ENCODE results near the gene CAMK1D. TPM values are rescaled to one million over a fixed set of nuclear protein-coding genes. Genes with fewer than 3 reads are reported as not detected.

Gene CAMK1D
- total and polyA plus RNA-seq, 2 of the 8 experiments (the other 6 are each of a cell fraction or from before 2014, with no cell fraction given) = 3.5 to 10.6 TPM

DNA sequence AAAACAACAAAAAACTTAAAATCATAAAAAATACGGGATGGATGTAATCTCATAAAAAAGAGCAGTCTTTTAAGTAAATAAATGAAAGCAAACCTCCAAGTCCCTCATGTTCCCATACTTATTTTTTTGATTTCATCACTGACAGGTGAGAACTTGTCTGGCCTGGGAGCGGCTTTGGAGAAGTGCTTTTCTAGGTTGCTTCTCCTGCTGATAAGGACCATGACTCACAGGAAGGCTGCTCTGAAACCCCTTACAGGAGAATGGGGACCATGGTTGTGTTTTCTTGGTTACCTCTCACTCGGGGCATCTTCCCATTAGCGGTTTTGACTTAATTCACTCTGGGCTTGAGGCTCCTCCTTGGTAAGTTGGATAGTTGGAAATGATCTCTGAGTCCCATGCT lies 237.4 kb downstream of the CAMK1D start:
- CTCF ChIA-PET (ENCODE audit: partially characterized antibody) = interaction anchor here (1.5 to 1.7 kb wide), 2 partner anchors 8 to 10 kb away, joined by 4 to 5 read pairs; no protein-coding TSS in a partner anchor
- H3K56ac ChIP-seq (replicated peaks; ENCODE audit: insufficient read length, low read depth, low read length) = no peak overlapping the region

More for the DNA sequence above, 237.4 kb downstream of the CAMK1D start:
- FAIRE-seq (no peak), DNase-seq (ENCODE audit: low read depth in 1 of 2, low spot score in 2 of 2) (no peak)
- Histone ChIP-seq H2BK12ac (ENCODE audit: low read depth, low read length) (no peak overlapping the region), H3K4me1 (replicated peaks in 1 of 4; ENCODE audit: control insufficient read depth in 3 of 4, insufficient read depth in 4 of 4, low read length in 3 of 4) (no peaks in the 10 kb centered on the region), H3K18ac (ENCODE audit: extremely low read depth, low read length) (no peak overlapping the region), H3K4me3 (ENCODE audit: extremely low read depth in 1 of 4, insufficient read depth in 2 of 4, low read depth in 3 of 4, low read length in 4 of 4) (no peak overlapping the region), H4K8ac (ENCODE audit: extremely low read depth, insufficient read depth, low read length) (no peak overlapping the region), H2AK5ac (ENCODE audit: low read depth, low read length) (no peak overlapping the region), H3K4ac (replicated peaks; ENCODE audit: insufficient read length, low read depth, low read length) (no peak overlapping the region), H2AFZ (ENCODE audit: low read length) (no peak overlapping the region), H3K14ac (ENCODE audit: insufficient read length) (no peak overlapping the region), H4K20me1 (replicated peaks in 1 of 2; ENCODE audit: control insufficient read depth in 1 of 2, insufficient read depth in 2 of 2, low read length in 2 of 2) (no peaks in the 10 kb centered on the region), H2BK5ac (ENCODE audit: low read depth, low read length) (no peak overlapping the region), H3K27ac (ENCODE audit: low read depth, low read length) (no peak overlapping the region), H3K23me2 (ENCODE audit: low read depth, low read length) (no peaks in the 10 kb centered on the region), H4K5ac (ENCODE audit: insufficient read length, low read depth, low read length) (no peak overlapping the region), H2BK20ac (ENCODE audit: low read length) (no peak overlapping the region), H3K27me3 (replicated peaks in 1 of 4; ENCODE audit: control insufficient read depth in 3 of 4, extremely low read depth in 1 of 4, insufficient read depth in 3 of 4, low read length in 3 of 4) (no peaks in the 10 kb centered on the region), H3K23ac (ENCODE audit: insufficient read length) (no peak overlapping the region), H3K9ac (replicated peaks in 1 of 4; ENCODE audit: extremely low read depth in 1 of 4, low read depth in 3 of 4, low read length in 3 of 4) (no peak overlapping the region), H3K9me3 (ENCODE audit: insufficient read depth in 2 of 2, low read depth in 1 of 2, low read length in 1 of 2) (no peaks in the 10 kb centered on the region), H3K79me2 (ENCODE audit: control insufficient read depth in 1 of 2, insufficient read depth in 2 of 2, low read length in 2 of 2) (no peaks in the 10 kb centered on the region), H4K91ac (replicated peaks; ENCODE audit: insufficient read length, low read length) (no peak overlapping the region), H3K36me3 (ENCODE audit: control insufficient read depth in 2 of 4, insufficient read depth in 4 of 4, low read length in 3 of 4) (no peaks in the 10 kb centered on the region), H2BK15ac (ENCODE audit: low read length) (no peak overlapping the region), H3K79me1 (ENCODE audit: low read depth, low read length) (no peaks in the 10 kb centered on the region), H3K4me2 (ENCODE audit: insufficient read depth in 1 of 2, low read depth in 2 of 2, low read length in 2 of 2) (no peak overlapping the region), H2BK120ac (replicated peaks; ENCODE audit: low read depth, low read length) (no peak overlapping the region)
- WGBS, 2 experiments (ENCODE audit: extremely low coverage in 1 of 2, insufficient coverage in 1 of 2, insufficient read length in 1 of 2, insufficient replicate concordance in 2 of 2, low coverage in 1 of 2, low lambda C conversion rate in 2 of 2, missing lambda C conversion rate in 1 of 2) = 87% methylated on average over 4 of the region's 4 CpGs; no CpG with 5 or more reads in 1 of the 2 experiments
- TF ChIP-seq GABPA (IDR thresholded peaks at IDR 0.05; ENCODE audit: borderline replicate concordance, insufficient read depth, low read length) = no peak
- no peak for TF ChIP-seq POLR2AphosphoS5 (IDR thresholded peaks at IDR 0.05; ENCODE audit: low read depth, low read length)
- no peak for TF ChIP-seq TCF12 (IDR thresholded peaks at IDR 0.05; ENCODE audit: low read depth, low read length)
- no peak for TF ChIP-seq CEBPB (IDR thresholded peaks at IDR 0.05; ENCODE audit: low read depth, low read length)
- TF ChIP-seq SP1 (IDR thresholded peaks at IDR 0.05; ENCODE audit: low read depth, low read length) = no peak
- no peak for TF ChIP-seq JUND (IDR thresholded peaks at IDR 0.05; ENCODE audit: low read length)
- POLR2A ChIA-PET (ENCODE audit: partially characterized antibody) = no interaction called here

Measured in H1 (cell line).